ENCODE results near the gene CPN1.
A peak's percentile ranks its signal among the peaks of the same experiment; 100 is the strongest.
"Not testable (repeated sequence)": the region's sequence is repeated elsewhere in the genome, so short reads cannot be mapped to it uniquely, and the experiment has no call there.

The CPN1 gene

DNA sequence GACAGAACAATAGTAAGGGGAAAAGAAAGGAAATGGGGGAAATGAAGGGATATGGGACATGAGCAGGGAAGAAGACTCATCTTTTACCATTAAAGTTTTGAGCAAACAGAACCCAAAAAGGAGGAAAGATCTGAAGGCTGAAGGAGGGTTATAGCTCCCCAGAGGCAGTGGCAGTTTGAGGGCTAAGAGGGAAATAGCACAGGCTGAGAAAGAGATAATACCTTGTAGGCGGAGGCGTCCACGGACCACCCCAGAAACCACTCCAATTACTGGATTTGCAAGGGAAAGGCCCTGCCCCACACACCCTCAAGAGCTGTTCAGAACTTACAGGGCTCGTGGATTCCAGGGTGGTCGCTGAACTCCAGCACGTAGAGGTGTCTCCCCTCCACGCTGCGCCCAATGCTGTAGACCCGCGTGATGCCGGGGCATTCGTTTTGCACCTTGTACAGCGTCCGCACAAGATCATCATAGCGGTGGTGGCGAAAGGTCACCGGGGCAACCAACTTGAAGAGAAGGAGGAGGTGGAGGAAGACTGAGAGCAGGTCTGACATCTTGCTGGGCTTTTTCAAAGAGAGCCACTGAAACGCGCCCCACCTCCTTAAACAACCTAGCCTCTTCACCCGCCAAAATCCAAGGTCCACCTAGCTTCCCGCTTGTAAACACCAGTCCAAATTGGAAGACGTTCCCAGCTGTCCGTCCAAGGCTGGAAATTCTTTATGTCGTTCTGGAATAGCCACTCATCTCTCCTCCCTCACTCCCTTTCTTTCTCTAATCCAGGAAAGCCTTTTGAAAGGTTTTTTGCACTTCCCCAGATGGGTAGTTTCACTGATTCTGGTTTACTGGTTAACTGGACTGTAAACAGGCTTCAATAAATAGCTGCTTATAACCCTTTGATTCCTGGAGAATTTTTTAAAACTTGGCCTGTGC, at the start of gene CPN1:
TSS of gene CPN1 (minus strand) at position 795 of the 927 bp plus-strand sequence. CDS start at position 551, 244 bp downstream.
- Histone ChIP-seq H3K27ac (no peak within 1 kb of the TSS), H3K36me3 (no peaks in the 10 kb centered on the region), H3K4me1 (no peaks in the 10 kb centered on the region), H3K9me3 (no peaks in the 10 kb centered on the region), H3K9ac (no peak within 1 kb of the TSS), H3K4me3 (no peak within 1 kb of the TSS), H3K27me3 (no peaks in the 10 kb centered on the region), H4K20me1 (no peaks in the 10 kb centered on the region), H3K4me2 (no peak within 1 kb of the TSS)
- TF ChIP-seq Cebpa-rat (IDR thresholded peaks at IDR 0.05): no peak

DNA sequence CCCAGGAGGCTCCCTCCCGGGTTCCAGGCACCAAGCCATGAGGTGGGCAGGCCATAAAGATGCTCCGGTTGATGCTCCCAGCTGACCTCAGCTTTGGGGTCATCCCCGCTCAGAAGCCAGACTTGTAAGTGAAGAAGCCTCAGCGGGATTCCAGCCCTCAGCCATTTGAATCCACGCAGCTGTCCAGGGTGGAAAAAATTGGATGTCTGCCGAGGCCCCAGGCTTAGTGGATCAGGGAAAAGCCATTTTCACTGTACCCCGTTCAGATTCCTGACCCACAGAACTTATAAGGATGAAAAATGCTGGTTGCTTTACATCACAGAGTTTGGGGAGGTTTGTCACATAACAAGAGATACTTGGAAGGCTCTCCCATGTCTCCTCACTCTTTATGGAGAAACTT, 49.2 kb upstream of the CPN1 start:
- H3K9me3 ChIP-seq: peaks cover 18% of the 10 kb centered on the region
- H3K36me3 ChIP-seq: no peaks in the 10 kb centered on the region
- no peak for TF ChIP-seq Cebpa-rat (IDR thresholded peaks at IDR 0.05)
- no peaks in the 10 kb centered on the region for H3K27me3 ChIP-seq
- H3K4me3 ChIP-seq: no peak overlapping the region
- H3K4me2 ChIP-seq: no peak overlapping the region
- no peak overlapping the region for H3K9ac ChIP-seq
- no peaks in the 10 kb centered on the region for H3K4me1 ChIP-seq
- no peak overlapping the region for H3K27ac ChIP-seq
- no peaks in the 10 kb centered on the region for H4K20me1 ChIP-seq

DNA sequence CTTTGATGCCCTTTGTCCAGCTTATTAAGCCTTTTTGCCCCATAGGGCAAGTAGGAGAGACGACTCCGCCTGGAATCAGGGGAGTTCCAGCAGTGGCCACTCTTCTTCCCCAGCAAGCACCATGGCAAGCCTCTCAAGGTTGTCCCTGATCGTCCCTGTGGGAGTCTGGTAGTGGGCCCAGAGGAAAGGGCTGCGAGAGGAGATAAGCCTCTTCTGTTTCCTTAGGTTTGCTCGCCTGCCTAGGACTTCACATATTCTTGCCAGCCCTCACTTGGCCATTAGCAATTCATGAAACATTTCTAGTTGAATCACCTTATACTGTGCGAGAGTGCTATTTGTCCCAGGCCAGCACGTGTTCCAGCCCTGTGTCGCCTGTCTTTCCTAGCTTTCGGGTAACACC, 47.8 kb upstream of the CPN1 start:
- TF ChIP-seq Cebpa-rat (IDR thresholded peaks at IDR 0.05): no peak
- Histone ChIP-seq H3K4me3 (no peak overlapping the region), H3K9ac (no peak overlapping the region), H3K4me1 (no peaks in the 10 kb centered on the region), H3K9me3 (peaks cover 5% of the 10 kb centered on the region), H3K27ac (no peak overlapping the region), H3K4me2 (no peak overlapping the region), H3K36me3 (no peaks in the 10 kb centered on the region), H4K20me1 (no peaks in the 10 kb centered on the region), H3K27me3 (no peaks in the 10 kb centered on the region)

DNA sequence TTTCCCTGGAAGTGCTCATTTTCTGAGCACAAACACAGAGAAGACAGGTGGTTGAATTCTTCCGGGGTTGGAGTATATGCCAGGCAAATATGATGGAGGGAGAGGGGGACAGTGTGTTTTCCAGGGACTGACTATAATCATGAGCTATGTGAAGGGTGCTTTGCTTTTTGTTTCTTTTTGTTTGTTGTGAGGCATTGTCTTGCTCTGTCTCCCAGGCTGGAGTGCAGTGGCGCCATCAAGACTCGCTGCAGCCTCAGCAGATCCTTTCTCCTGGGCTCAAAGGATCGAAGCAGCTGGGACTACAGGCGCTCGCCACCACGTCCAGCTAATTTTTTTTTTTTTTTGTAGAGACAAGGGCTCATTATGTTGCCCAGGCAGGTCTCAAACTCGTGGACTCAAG, 47.3 kb upstream of the CPN1 start:
- TF ChIP-seq Cebpa-rat (IDR thresholded peaks at IDR 0.05): no peak
- Histone ChIP-seq H3K4me2 (no peak overlapping the region), H3K27ac (no peak overlapping the region), H3K9ac (no peak overlapping the region), H3K9me3 (no peaks in the 10 kb centered on the region; the same call in 1 of the 2 replicates), H4K20me1 (no peaks in the 10 kb centered on the region), H3K36me3 (no peaks in the 10 kb centered on the region), H3K4me3 (no peak overlapping the region), H3K27me3 (no peaks in the 10 kb centered on the region), H3K4me1 (no peaks in the 10 kb centered on the region)

DNA sequence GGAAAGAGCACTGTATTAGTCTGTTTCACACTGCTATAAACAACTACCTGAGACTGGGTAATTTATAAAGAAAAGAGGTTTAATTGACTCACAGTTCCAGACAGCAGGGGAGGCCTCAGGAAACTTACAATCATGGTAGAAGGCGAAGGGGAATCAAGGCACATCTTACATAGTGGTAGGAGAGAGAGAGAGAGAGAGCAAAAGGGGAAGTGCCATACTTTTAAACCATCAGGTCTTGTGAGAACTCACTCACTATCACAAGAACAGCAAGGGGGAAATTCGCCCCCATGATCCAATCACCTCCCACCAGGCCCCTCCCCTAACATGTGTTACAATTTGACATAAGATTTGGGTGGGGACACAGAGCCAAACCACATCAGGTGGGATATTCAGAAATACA, 43.7 kb upstream of the CPN1 start:
- H3K27me3 ChIP-seq, H3K9ac ChIP-seq, H3K9me3 ChIP-seq, H4K20me1 ChIP-seq, H3K4me3 ChIP-seq, H3K27ac ChIP-seq, H3K4me1 ChIP-seq, H3K4me2 ChIP-seq, H3K36me3 ChIP-seq: not testable (repeated sequence)

DNA sequence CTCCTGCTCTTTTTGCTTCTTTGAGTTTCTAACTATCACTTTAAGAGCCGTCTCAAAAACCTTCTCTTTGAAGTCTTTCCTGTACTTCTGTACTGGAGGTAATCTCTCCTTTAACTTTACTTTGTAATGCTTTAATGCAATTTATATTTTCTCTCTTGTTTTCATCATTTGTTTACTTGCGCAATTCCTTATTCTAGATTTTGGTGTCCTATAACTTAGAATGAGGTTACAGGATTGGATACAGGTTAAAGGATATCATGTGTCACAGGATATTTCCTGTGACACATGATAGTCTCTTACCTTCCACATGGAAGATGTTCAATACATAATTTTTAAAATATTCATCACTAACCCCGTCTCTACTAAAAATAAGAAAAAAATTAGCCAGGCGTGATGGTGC, 42.4 kb upstream of the CPN1 start:
- no peak overlapping the region for H3K4me3 ChIP-seq
- no peaks in the 10 kb centered on the region for H3K27me3 ChIP-seq
- H3K9ac ChIP-seq: no peak overlapping the region
- H3K4me2 ChIP-seq: no peak overlapping the region
- no peak overlapping the region for H3K27ac ChIP-seq
- H3K4me1 ChIP-seq: peaks cover 9% of the 10 kb centered on the region
- no peaks in the 10 kb centered on the region for H4K20me1 ChIP-seq
- no peak; the same call in 1 of the 2 replicates for TF ChIP-seq Cebpa-rat (IDR thresholded peaks at IDR 0.05)
- H3K9me3 ChIP-seq: no peaks in the 10 kb centered on the region
- no peaks in the 10 kb centered on the region for H3K36me3 ChIP-seq

DNA sequence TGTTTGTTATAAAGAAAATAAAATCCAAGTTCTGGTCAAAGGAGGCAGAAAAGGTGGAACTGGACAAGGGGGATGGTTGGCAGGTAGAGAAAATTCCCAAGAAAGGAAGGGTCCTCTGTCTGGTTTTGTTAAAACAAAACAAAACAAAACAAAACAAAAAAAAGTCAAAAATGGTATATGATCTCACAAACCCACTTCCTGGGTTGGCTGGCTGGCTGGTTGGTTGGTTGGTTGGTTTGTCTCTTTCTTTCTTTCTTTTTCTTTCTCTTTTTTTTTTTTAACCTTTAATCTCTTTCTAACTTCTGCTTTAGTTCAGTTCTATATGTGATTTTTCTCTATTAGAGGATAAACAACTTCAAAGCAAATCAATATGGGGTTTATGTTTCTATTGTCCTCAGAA, 41.1 kb upstream of the CPN1 start:
- Histone ChIP-seq H3K9ac (no peak overlapping the region), H3K36me3 (no peaks in the 10 kb centered on the region), H3K4me3 (no peak overlapping the region), H4K20me1 (no peaks in the 10 kb centered on the region), H3K4me1 (peaks cover 9% of the 10 kb centered on the region), H3K9me3 (no peaks in the 10 kb centered on the region), H3K4me2 (peak overlapping the region; percentile 52), H3K27ac (0 out of 2 replicates have a peak overlapping the region, but pooled peaks have one; percentile 19), H3K27me3 (no peaks in the 10 kb centered on the region)
- no peak for TF ChIP-seq Cebpa-rat (IDR thresholded peaks at IDR 0.05)

DNA sequence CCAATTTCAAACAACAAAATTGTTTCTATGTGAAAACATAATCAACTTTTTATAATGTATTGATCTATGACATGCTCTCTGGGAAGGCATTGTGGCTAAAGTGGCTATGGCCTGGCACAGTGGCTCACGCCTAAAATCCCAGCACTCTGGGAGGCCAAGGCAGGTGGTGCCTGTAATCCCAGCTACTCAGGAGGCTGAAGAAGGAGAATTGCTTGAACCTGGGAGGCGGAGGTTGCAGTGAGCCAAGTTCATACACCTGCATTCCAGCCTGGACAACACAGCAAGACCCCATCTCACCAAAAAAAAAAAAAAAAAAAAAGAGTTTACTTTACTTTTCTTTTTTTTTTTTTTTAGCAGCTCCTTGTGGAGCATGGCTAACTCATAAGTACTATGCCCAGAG, 38.9 kb upstream of the CPN1 start:
- Histone ChIP-seq H3K9me3 (no peaks in the 10 kb centered on the region), H3K4me1 (peaks cover 9% of the 10 kb centered on the region), H4K20me1 (no peaks in the 10 kb centered on the region), H3K9ac (no peak overlapping the region), H3K27ac (no peak overlapping the region), H3K4me3 (no peak overlapping the region), H3K36me3 (no peaks in the 10 kb centered on the region), H3K4me2 (no peak overlapping the region), H3K27me3 (no peaks in the 10 kb centered on the region)
- TF ChIP-seq Cebpa-rat (IDR thresholded peaks at IDR 0.05): no peak

DNA sequence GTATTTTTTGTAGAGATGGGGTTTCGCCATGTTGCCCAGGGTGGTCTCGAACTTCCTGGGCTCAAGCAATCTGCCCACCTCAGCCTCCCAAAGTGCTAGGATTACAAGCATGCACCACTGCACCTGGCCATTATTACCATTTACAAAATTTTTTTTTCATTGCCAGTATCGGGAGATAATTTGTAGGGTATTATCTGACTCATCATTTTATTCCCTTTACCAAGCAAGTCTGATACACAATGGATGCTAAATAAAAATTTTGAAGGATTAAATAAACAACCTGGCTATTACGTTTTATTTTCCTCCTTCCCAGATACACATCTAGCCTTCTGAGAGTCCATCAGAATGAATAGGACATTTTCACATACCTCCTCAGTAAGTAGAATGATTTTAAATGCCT, 38.1 kb upstream of the CPN1 start:
- Histone ChIP-seq H3K27me3 (no peaks in the 10 kb centered on the region), H3K9ac (no peak overlapping the region), H3K4me1 (peaks cover 9% of the 10 kb centered on the region), H3K36me3 (no peaks in the 10 kb centered on the region), H3K27ac (no peak overlapping the region), H3K9me3 (no peaks in the 10 kb centered on the region), H4K20me1 (no peaks in the 10 kb centered on the region), H3K4me3 (no peak overlapping the region), H3K4me2 (no peak overlapping the region)
- no peak for TF ChIP-seq Cebpa-rat (IDR thresholded peaks at IDR 0.05)

DNA sequence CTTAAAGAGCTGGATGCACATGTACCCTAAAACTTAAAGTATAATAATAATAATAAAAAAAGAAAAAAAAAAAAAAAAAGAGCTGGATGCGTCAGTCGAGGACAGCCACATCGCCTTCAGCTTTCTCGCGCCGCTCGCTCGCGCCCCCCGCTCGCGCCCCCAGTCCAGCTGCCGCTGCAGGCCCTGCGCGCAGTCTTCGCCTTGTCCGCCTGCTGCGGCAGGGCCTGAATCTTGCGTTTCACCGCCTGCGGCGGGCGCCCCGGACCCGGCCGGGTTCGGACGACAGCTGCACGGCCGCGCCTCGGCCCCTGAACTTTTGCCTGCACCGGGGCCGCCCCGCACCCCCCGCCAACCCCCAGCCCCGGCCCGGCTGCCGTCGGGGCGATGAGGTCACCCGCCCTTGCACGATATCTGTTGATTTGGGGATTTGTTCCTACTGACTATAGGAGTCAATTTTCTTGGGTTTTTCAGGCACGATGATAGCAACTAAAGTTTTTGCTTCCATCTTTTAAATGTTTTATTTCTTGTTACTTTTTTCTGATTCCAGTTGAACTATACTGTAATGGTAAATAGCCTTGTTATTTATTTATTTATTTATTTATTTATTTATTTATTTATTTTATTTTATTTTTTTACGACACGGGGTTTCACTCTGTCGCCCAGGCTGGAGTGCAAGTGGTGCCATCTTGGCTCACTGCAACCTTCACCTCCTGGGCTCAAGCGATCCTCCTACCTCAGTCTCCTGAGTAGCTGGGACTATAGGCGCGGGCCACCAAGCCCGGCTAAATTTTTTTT, 33.5 kb upstream of the CPN1 start:
- Histone ChIP-seq H3K4me2 (no peak overlapping the region), H3K4me3 (no peak overlapping the region), H3K4me1 (peaks cover 4% of the 10 kb centered on the region; the same call in 1 of the 2 replicates), H3K9me3 (no peaks in the 10 kb centered on the region), H4K20me1 (no peaks in the 10 kb centered on the region), H3K27me3 (no peaks in the 10 kb centered on the region), H3K9ac (no peak overlapping the region), H3K36me3 (no peaks in the 10 kb centered on the region), H3K27ac (no peak overlapping the region)
- no peak for TF ChIP-seq Cebpa-rat (IDR thresholded peaks at IDR 0.05)
